Fibroblast of gingiva (primary cell): Measurements from ENCODE around the gene COTL1.
"Not testable (repeated sequence)": the region's sequence is repeated elsewhere in the genome, so short reads cannot be mapped to it uniquely, and the experiment has no call there.

Source experiments
- DNase-seq: peaks from one replicate; pipeline ENCODE4 v3.0.0-alpha.2; 2011; ENCODE audit warnings: low read depth

The COTL1 gene

DNA sequence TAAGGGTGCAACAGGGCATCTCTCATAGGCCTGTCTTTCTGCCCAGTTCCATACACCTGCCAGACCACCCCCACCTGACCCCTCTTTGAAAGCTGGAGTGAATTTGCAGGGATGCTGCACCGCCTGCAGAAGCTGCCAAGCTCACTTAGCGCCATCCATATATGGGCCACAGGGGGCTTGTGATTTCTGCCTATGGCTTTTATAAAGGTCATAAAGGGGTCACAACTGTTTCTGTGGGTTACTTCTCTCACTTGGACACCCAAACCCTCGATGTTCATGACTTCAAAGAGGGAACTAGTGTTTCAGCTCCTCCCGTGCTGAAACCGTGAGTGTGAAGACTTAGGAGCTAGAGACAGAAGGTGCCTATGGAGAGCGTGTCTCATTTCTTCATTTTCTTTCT, 89.6 kb downstream of the COTL1 start:
- DNase-seq: no peak

DNA sequence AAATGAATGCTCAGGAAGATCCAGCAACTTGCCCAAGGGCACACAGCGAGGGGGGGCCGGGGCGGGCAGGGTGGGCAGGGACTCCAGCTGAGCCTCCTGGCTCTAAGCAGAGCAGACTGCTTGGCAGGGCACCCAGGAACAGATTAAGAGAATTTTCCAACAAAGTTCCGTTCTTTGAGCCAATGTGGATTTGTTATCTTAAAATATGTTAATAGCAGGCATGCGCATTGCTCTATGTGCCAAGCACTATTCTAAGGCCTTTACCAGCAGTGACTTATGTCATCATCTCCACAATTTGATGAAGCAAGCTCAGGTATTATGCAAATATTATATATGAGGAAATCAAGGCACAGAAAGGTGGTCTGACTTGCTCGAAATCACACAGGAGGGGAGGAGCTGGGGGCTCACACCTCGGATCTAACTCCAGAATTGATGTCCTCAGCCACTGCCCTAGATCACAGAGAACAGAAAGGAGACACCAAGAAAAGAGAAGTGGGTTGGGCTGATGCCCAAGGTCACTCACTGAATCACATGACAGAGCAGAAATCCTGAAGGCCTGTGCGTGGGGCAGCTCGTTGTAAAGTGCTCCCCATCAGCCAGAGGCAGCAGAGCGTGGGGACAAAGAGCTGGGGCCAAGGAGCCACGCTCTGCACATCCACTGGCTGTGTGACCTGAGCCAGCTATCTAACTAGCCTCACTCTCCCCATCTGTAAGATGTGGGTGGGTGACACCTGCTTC, 90.2 kb downstream of the COTL1 start:
- DNase-seq: peak; percentile 67

DNA sequence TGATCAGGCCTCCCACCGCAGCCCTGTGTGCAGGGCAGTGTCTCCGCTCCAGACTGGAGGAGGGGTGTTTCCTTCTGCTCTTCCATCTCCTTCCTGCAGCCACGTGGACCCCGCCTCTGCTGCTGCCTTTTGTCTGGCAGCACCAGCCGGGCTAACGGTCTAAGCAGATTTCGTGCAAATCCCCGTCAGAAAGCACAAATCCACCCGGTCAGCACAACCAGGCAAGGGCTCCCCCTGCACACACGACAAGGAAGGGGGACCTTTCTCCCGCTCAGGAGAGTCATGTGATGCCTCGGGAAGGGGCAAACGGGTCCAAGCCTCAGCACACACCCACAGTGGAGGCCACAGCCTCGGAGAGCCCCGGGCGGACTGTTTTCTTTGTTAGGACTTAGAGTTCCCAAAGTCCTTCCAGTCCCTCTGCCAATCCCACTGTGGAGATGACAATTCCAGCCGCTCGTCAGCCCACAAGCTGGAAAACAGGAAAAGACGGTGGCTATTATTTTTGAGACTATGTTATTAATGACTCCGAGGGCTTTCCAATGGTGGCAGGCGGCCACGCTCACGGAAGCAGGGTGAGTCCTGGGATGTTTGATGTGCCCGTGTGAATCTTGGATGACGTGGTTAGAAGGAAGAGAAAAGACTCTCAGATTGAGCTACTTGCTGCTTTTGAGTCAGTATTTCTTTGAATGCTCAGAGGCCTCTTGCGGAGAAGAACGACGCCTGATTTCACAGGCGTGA, 90.9 kb downstream of the COTL1 start:
- DNase-seq: no peak

GRCh38 chr16:84524941-84525581, 92.8 kb downstream of the COTL1 start:
- DNase-seq: not testable (repeated sequence)

- DNase-seq: no peak
Observed at GRCh38 chr16:84524346-84524920, 93.4 kb downstream of the COTL1 start.

- no peak for DNase-seq
Observed at GRCh38 chr16:84521497-84521770, 96.4 kb downstream of the COTL1 start.

- no peak for DNase-seq
Observed at GRCh38 chr16:84520725-84521496, 97.0 kb downstream of the COTL1 start.

GRCh38 chr16:84519855-84520254, 98.0 kb downstream of the COTL1 start:
- DNase-seq: no peak

- DNase-seq: no peak
Observed at GRCh38 chr16:84518804-84519341, 99.0 kb downstream of the COTL1 start.

DNA sequence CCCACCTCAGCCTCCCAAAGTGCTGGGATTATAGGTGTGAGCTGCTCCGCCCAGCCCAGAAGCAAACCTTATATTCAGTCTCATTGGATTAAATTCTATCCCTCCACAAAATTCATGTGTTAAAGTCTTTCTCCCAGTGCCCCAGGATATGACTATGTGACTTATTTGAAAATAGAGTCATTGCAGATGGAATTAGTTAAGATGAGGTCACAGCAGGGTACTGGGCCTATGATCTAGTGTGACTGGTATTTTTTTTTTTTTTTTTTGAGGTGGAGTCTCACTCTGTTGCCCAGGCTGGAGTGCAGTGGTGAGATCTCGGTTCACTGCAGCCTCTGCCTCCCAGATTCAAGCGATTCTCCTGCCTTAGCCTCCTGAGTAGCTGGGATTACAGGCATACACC, 99.7 kb downstream of the COTL1 start:
- DNase-seq: peak; percentile 74

GRCh38 chr16:84517366-84517765, 100.5 kb downstream of the COTL1 start:
- no peak for DNase-seq
